ENCODE measurements around the gene PIK3IP1.
A peak's percentile ranks its signal among the peaks of the same experiment; 100 is the strongest.

PIK3IP1 gene

GRCh38 chr22:31276426-31277167 lies 15.7 kb downstream of the PIK3IP1 start:
- no peak overlapping the region for H3K27ac ChIP-seq
- no peak for TF ChIP-seq CTCF (conservative IDR thresholded peaks at IDR 0.05; ENCODE audit: low read depth)
- no peak for DNase-seq (ENCODE audit: low spot score)
- ChIA-PET POLR2A (ENCODE audit: low non-redundant PET) (no interaction called here), CTCF (interaction anchor here (0.5 to 1.1 kb wide), 3 partner anchors 21 to 327 kb away, joined by 3 read pairs; no protein-coding TSS in a partner anchor)

- DNase-seq (ENCODE audit: low spot score): no peak
- H3K27ac ChIP-seq: no peak overlapping the region
- ChIA-PET POLR2A (ENCODE audit: low non-redundant PET) (no interaction called here), CTCF (no interaction called here)
- TF ChIP-seq CTCF (conservative IDR thresholded peaks at IDR 0.05; ENCODE audit: low read depth): no peak
Observed at GRCh38 chr22:31275576-31275975, 16.7 kb downstream of the PIK3IP1 start.

DNA sequence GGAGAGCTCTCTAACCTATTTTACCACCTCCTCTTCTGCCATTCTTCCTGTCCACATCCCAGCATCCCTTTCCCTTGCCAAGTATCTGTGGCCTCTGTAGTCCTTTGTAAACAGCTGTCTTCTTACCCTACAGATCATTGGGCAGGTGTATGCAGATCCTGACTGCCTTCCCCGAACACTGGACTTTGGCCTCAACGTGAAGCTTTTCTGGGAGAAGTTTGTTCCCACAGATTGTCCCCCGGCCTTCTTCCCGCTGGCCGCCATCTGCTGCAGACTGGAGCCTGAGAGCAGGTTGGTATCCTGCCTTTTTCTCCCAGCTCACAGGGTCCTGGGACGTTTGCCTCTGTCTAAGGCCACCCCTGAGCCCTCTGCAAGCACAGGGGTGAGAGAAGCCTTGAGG lies 17.3 kb downstream of the PIK3IP1 start:
- H3K27ac ChIP-seq: peak overlapping the region; percentile 36; the same call in 1 of the 2 replicates
- POLR2A ChIA-PET (ENCODE audit: low non-redundant PET): no interaction called here
- CTCF ChIA-PET: no interaction called here
- no peak for DNase-seq (ENCODE audit: low spot score)
- no peak for TF ChIP-seq CTCF (conservative IDR thresholded peaks at IDR 0.05; ENCODE audit: low read depth)

DNA sequence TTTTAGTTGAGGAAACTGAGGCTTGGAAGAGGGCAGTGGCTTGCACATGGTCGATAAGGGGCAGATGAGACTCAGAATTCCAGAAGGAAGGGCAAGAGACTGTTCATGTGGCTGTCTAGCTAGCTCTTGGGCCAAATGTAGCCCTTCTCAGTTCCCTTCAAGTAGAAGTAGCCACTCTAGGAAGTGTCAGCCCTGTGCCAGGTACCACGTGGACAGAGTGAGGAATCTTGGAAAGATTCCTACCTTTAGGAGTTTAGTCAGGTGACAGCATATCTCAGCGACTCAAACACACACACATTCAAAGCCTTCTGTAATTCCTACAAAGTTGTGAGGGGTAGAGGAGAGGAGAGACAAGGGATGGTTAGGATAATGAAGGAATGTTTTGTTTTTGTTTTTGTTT lies 18.3 kb downstream of the PIK3IP1 start:
- ChIA-PET CTCF (interaction anchor here (0.7 kb wide), 1 partner anchor 333 kb away, joined by 5 read pairs; no protein-coding TSS in a partner anchor), POLR2A (ENCODE audit: low non-redundant PET) (interaction anchor here (0.6 kb wide), 1 partner anchor 31 kb away, joined by 3 read pairs; no protein-coding TSS in a partner anchor)
- TF ChIP-seq CTCF (conservative IDR thresholded peaks at IDR 0.05; ENCODE audit: low read depth): no peak
- peak overlapping the region; percentile 26 for H3K27ac ChIP-seq
- no peak for DNase-seq (ENCODE audit: low spot score)

GRCh38 chr22:31272522-31273446 lies 19.5 kb downstream of the PIK3IP1 start:
- POLR2A ChIA-PET (ENCODE audit: low non-redundant PET): no interaction called here
- peak overlapping the region; percentile 58 for H3K27ac ChIP-seq

More at GRCh38 chr22:31272522-31273446, 19.5 kb downstream of the PIK3IP1 start:
- DNase-seq (ENCODE audit: low spot score): no peak
- CTCF ChIA-PET: interaction anchor here (0.5 to 1.0 kb wide), 5 partner anchors 13 to 60 kb away, joined by 3 to 6 read pairs (median 4); partner anchors contain the start of gene LIMK2
- TF ChIP-seq CTCF (conservative IDR thresholded peaks at IDR 0.05; ENCODE audit: low read depth): peak; percentile 77

All from RWPE1 (cell line).